Activated CD8-positive, alpha-beta memory T cell treated with anti-CD3 and anti-CD28 coated beads, Interleukin-2, amount 50 U/mL, for 1 hour (primary cell): ENCODE data around the gene RIMBP2.
"Not testable (repeated sequence)": the region's sequence is repeated elsewhere in the genome, so short reads cannot be mapped to it uniquely, and the experiment has no call there.

Source experiments
- DNase-seq: peaks from one replicate; pipeline ENCODE4 v3.0.0-alpha.2; 2020; ENCODE audit errors: extremely low read depth

The RIMBP2 gene, protein sequence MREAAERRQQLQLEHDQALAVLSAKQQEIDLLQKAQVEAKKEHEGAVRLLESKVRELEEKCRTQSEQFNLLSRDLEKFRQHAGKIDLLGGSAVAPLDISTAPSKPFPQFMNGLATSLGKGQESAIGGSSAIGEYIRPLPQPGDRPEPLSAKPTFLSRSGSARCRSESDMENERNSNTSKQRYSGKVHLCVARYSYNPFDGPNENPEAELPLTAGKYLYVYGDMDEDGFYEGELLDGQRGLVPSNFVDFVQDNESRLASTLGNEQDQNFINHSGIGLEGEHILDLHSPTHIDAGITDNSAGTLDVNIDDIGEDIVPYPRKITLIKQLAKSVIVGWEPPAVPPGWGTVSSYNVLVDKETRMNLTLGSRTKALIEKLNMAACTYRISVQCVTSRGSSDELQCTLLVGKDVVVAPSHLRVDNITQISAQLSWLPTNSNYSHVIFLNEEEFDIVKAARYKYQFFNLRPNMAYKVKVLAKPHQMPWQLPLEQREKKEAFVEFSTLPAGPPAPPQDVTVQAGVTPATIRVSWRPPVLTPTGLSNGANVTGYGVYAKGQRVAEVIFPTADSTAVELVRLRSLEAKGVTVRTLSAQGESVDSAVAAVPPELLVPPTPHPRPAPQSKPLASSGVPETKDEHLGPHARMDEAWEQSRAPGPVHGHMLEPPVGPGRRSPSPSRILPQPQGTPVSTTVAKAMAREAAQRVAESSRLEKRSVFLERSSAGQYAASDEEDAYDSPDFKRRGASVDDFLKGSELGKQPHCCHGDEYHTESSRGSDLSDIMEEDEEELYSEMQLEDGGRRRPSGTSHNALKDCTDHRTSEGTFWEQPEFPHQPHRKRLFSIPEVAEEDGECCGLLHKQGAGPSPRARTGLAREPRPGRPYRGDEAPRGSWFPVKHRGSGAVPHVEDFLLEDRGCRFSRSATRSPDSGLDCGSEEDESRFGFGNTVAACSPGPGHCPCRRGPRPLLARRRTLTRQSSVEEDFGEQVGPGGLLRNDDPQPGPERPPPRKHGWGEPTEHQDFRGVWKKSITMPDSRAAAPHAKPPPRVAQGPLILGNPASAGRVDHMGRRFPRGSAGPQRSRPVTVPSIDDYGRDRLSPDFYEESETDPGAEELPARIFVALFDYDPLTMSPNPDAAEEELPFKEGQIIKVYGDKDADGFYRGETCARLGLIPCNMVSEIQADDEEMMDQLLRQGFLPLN (N-terminal part only)

GRCh38 chr12:130715998-130716968 is at the start of gene RIMBP2:
RIMBP2 (minus strand) TSS chr12:130716299; CDS start chr12:130479013, 237,286 bp downstream.
- no peak for DNase-seq

- DNase-seq: no peak
These were observed 49.1 kb upstream of the RIMBP2 start for GRCh38 chr12:130765186-130765659.

DNA sequence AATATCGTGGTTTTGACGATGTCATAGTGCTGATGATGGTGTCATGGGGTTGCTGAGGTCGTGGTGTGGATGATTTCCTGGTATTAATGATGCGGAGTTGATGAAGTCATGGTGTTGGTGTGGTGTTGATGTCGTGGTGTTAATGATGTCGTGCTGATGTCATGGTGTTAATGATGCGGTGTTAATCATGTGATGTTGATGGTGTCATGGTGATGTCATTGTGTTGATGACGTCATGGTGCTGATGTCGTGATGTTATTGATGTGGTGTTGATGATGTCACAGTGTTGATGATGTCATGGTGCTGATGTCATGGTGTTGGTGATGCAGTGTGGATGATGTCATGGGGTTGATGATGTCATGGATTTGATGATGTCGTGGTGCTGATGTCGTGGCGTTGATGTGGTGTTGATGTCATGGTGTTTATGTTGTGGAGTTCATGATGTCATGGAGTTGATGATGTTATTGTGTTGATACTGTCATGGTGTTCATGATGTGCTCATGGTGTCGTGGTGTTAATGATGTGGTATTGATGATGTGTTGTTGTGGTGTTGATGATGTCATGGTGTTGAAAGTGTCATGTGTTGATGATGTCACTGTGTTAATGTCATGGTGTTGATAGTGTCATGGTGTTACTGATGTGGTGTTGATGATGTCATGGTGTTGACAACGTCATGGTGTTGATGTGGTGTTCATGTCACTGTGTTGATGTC is 48.5 kb upstream of the RIMBP2 start:
- DNase-seq: no peak

DNA sequence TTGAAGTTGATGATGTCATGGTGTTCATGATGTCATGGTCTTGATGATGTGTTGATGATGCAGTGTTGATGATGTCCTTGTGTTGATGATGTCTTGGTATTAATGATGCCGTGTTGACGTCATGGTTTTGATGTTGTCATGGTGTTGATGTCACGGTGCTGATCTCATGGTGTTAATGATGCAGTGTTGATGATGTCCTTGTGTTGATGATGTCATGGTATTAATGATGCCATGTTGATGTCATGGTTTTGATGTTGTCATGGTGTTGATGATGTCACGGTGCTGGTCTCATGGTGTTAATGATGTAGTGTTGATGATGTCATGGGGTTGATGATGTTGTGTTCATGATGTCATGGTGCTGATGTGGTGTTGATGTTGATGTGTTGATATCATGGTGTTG is 48.0 kb upstream of the RIMBP2 start:
- no peak for DNase-seq

GRCh38 chr12:130762319-130762675 is 46.2 kb upstream of the RIMBP2 start:
- DNase-seq: no peak

GRCh38 chr12:130761537-130762318 is 45.6 kb upstream of the RIMBP2 start:
- DNase-seq: no peak

DNA sequence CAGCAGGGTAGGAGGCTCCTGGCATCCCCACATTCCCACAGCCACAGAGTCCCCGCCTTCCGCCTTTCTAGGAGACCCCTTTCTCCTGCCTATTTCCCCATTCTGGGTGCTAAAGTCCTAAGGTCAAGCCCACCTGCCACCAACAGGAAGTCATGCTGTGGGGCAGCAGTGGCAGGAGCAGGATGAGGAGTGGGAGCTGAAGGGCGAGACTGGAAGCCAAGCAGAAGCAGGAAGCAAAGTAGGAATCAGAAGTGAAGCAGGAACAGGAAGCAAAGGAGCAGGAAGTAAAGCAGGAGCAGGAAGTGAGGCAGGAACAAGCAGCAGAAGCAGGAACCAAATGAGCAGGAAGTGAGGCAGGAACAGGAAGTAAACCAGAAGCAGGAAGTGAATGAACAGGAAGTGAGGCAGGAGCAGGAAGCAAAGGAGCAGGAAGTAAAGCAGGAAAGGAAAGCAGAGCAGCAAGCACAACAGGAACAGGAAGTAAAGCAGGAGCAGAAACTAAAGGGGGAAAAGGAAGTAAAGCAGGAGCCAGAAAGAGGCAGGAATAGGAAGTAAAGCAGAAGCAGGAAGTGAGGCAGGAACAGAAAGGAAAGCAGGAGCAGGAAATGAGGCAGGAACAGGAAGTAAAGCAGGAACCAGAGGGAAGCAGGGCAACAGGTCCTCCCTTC is 38.3 kb upstream of the RIMBP2 start:
- no peak for DNase-seq

DNA sequence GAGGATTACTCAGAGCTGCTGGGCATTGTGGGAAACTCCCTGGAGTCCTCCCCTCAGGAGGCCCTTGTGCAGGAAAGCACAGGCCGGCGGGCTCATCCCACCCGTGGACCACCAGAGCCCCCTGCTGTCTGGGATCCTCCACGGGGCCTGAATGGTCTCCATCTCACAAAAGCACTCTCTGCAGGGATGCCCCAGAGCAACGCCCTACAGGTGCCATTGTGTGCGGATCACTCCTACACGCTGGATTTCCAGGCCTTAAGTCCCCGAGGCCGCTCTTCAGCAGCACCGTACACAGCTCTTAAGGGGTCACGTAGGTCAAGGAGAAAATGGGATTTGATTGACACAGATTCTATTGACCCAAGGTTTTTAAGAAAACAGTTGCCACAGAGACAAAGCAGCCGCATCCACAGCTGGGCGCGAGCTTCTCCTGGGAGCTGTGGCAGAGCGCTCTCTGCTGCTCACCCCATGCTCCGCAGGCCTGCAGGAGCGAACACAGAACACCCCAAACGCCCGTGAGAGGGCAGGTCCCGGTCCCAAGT is 36.7 kb upstream of the RIMBP2 start:
- DNase-seq: no peak

- not testable (repeated sequence) for DNase-seq
These were observed 35.9 kb upstream of the RIMBP2 start for GRCh38 chr12:130752037-130752436.

DNA sequence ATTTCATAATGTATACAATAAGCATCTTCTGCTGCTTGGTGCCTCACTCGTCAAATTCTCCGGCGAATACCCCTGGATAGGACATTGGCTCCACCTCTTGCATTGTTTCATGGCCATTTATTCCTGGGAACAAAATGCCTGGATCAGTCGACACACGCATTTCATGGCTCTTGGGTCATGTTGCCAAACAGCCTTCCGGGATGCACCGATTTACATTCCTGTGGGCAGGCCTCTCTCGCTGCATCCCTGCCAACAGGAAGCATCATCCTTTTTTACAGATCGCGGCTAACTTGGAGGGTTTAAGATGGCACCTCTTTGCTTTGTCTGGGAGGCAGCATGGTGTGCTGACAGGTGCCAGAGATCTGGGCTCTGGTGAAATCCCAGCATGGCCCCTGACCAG is 32.7 kb upstream of the RIMBP2 start:
- no peak for DNase-seq

DNA sequence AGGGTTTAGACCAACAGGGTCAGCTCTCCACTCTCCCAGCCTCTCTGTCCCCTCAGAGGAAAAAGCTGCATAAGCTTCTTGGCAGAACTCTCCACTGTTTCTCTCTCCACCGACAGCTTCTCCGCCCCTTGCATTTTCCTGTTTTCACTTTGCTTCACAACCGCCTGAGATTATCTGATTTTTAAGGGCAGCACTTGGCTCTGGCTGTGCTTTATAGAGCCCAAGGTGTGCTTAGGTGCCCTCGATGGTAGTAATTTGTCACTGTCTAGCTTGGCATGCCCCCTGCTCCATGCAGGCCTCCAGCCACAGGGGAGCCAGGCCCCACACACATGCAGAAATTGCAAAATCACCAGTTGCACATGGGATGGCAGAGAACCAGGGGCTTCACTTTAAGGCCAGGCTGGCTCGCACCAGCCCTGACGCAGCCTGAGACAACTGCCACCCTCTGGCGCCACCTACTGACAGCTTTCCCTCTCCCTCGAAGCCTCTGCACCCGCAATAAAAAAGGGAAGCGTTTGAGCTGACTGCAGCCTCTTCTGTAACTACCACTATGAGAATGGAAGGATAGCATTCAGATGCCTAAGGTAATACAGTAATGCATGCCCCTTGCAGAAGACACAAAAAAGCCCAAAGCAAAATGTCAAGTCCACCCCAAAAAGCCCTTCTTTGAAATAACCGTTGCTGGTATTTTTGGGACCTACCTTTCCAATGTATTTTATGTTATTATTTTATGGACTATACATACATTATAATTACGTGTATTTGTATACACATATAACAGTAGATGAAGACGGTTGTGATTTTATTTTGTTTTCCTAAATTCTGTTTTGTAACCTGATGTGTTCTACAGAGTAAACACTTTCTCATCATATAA is 32.0 kb upstream of the RIMBP2 start:
- DNase-seq: peak; percentile 18

DNA sequence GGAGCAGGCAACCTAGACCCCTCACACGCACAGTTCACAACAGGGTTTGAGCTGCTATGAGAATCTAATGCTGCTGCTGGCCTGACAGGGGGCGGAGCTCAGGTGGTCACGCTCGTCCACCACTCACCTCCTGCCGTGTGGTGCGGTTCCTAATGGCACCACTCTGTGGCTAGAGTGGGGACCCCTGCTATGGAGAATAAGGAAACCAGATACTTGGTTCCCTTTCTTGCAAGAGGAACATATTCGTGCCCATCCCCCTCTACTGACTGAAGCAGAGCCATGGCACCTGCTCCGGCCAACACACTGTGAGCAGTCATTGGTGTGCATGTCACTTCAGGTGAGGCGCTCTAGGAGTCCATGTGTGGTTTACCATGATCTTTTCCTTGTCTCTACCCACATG is 30.4 kb upstream of the RIMBP2 start:
- DNase-seq: no peak

DNA sequence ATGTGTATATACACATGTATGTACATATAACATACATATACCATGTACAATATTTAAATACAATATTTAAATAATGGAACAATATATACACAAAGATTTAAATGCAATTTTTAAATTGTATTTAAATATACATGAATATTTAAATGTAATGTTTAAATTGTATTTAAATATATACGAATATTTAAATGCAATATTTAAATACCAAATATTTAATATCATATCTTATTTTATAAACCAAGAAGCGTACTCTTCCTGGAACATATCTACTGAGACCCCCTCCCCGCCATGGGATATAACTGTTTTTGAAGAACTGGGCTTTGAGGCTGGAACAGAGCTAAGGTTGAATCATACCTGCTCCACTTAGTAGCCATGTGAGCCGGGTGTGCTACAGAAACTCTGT is 29.8 kb upstream of the RIMBP2 start:
- no peak for DNase-seq

GRCh38 chr12:130744274-130744673 is 28.2 kb upstream of the RIMBP2 start:
- DNase-seq: no peak

GRCh38 chr12:130743606-130744005 is 27.5 kb upstream of the RIMBP2 start:
- no peak for DNase-seq

DNA sequence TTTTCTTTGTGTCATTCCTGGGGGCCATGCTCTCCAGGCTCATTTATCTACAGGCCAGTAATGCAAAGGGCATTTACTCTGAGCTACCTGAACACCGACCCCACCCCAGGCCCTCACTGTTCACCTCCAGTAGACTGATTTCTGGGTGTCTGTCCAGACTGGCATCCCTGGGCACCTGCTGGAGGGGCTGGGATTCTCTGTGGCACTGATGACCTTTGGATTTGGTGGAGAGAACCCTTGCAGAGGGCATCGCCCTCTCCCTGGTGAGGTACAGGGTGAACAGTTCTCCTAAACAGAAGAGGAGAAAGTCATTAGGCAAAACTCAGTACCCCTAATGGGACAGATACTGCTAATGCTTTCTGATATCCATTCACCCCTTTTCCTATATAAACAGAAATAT is 27.1 kb upstream of the RIMBP2 start:
- DNase-seq: no peak

DNA sequence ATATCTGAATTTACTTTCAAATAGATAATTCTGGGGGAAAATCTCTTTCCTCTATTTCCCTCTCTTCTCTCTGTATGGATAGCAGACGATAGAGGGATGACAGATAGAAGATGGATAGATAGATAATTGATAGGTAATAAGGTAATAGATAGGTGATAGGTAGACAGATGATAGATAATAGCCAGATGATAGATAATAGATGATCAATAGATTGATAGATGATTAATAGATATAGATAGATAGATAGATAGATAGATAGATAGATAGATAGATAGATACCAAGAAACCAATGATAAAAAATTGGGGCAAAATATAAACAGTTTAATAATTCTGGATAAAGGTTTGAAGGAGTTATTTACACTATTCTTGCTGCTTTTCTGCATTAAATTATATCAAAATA is 26.6 kb upstream of the RIMBP2 start:
- DNase-seq: no peak

- no peak for DNase-seq
These were observed 26.0 kb upstream of the RIMBP2 start for GRCh38 chr12:130742112-130742511.
